Stimulated activated CD8-positive, alpha-beta memory T cell treated with anti-CD3 and anti-CD28 coated beads, Interleukin-12 subunit alpha, Interleukin-12 subunit beta, amount 100 ng/mL, for 4 hours (primary cell): ENCODE data around the gene FAM161B.
"Not testable (repeated sequence)": the region's sequence is repeated elsewhere in the genome, so short reads cannot be mapped to it uniquely, and the experiment has no call there.

Experiments
- DNase-seq: peaks from one replicate; pipeline ENCODE4 v3.0.0-alpha.2; 2020; ENCODE audit warnings: low read depth

FAM161B gene, protein sequence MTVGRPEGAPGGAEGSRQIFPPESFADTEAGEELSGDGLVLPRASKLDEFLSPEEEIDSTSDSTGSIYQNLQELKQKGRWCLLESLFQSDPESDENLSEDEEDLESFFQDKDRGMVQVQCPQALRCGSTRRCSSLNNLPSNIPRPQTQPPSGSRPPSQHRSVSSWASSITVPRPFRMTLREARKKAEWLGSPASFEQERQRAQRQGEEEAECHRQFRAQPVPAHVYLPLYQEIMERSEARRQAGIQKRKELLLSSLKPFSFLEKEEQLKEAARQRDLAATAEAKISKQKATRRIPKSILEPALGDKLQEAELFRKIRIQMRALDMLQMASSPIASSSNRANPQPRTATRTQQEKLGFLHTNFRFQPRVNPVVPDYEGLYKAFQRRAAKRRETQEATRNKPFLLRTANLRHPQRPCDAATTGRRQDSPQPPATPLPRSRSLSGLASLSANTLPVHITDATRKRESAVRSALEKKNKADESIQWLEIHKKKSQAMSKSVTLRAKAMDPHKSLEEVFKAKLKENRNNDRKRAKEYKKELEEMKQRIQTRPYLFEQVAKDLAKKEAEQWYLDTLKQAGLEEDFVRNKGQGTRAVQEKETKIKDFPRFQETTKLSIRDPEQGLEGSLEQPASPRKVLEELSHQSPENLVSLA

GRCh38 chr14:73949752-73950734 lies at the start of gene FAM161B, which contains the start of gene COQ6:
FAM161B (minus strand) TSS chr14:73950094; CDS start chr14:73950026, 68 bp downstream.
COQ6 (plus strand) TSS chr14:73950302; CDS start chr14:73950333, 31 bp downstream.
- peak; percentile 76 for DNase-seq

DNA sequence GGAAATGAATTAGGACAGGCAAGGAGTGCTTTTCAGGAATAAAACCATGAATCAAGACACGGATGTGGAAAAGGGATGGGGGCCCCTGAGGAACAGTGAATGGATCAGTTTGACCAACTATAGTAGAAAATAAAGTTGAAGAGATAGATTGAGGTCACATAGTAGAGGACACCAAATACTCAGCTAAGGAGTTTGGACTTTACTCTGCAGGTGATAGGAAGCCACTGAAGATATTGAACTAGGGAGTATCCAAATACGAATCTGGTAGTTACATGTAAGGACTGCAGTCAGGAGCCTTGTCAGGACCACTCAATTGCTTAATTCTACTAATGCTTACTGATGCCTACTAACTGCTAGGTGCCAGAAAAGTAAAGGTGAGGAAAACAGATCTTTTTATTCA lies 48.8 kb upstream of the FAM161B start:
- DNase-seq, result no peak

GRCh38 chr14:73997944-73998447 lies 48.1 kb upstream of the FAM161B start:
- no peak for DNase-seq

DNA sequence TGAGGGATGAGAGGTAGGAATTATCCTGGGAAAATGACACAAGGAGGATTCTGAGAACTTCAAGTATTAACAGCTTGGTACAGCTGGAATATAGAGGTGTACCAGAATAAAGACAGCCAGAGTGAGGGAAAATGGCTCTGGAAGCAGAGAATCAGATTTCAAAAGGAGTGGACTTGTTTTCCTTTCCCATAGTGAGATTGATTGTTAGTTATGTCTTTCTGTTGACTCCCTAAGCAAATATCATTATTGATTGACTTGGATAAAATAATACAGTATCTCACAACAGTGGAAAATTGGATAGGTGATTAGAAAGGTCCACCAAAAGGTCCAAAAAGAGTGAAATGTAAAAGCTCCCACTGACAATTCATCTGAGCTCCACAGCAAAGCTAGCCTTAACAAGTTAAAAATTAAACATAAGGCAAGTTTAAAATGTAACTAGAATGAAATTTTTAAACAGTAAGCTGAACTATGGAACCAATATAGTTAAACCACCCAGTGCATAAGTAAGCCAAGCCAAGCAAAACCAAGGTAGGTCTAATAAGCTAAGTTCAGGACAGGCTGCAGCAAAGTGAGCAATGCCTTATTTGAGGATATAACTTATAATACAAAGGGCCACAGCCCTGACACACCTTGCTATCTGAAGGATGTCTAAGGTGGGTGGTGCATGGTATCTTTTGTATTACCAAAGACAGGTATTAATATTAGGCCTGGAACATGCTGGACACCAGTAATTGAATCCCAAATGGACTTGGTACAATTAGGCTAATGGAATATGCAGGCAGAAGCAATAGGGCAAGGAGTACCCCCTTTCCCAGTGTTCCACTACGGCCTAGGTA lies 47.4 kb upstream of the FAM161B start:
- no peak for DNase-seq

- no peak for DNase-seq
Measured at GRCh38 chr14:73996731-73997107, 46.8 kb upstream of the FAM161B start.

DNA sequence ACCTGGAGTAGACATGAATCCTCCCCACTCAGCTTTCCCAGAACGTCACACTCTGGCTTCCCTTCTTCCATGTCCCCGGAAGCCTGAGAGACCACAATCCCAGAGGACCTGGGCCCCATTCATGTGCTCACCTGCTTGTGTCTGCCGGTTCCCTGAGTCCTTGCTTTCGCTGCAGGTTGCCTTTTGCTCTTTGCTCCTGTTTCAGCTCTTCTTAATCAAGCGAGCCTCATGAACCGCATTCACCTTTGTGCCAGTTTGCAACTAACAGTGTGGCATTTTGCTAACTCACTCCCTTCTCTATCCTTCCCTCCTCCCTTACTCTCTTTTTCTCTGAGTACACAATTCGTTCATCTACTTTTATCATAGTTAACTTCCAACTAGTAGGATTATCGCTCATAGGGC lies 46.1 kb upstream of the FAM161B start:
- no peak for DNase-seq

DNA sequence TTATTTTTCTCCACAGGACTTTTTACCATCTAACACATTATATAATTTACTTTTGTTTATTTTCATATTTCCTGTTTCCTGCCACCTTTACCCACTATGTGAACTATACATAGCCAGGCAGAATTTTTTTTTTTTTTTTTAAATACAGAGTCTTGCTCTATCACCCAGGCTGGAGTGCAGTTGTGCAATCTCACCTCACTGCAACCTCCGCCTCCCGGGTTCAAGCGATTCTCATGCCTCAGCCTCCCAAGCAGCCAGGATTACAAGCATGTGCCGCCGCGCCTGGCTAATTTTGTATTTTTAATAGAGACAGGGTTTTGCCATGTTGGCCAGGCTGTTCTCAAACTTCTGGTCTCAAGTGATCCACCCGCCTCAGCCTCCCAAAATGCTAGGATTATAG lies 45.0 kb upstream of the FAM161B start:
- DNase-seq, result not testable (repeated sequence)

- DNase-seq, result no peak
Measured at GRCh38 chr14:73991092-73991491, 41.2 kb upstream of the FAM161B start.

- DNase-seq, result not testable (repeated sequence)
Measured at GRCh38 chr14:73988656-73989055, 38.8 kb upstream of the FAM161B start.

DNA sequence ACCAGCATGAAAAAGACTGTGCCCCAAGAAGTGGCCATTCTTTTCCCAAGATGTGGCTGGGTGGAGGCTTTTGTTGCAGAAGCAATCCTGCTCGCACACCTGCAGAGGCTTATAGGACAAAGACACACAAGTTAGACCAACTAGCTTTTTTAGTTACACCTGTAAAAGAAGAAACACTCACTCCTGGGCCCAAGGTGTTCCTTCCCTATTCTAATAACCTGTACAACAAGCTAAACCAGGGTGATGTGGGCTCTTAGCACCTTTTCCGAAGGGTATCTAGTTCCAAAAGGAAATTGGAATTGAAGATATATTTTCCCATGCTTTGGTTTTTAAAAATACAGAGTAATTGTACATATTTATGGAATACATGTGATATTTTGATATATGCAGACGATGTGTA lies 38.2 kb upstream of the FAM161B start:
- DNase-seq, result no peak

GRCh38 chr14:73977896-73978295 lies 28.0 kb upstream of the FAM161B start:
- DNase-seq, result no peak

DNA sequence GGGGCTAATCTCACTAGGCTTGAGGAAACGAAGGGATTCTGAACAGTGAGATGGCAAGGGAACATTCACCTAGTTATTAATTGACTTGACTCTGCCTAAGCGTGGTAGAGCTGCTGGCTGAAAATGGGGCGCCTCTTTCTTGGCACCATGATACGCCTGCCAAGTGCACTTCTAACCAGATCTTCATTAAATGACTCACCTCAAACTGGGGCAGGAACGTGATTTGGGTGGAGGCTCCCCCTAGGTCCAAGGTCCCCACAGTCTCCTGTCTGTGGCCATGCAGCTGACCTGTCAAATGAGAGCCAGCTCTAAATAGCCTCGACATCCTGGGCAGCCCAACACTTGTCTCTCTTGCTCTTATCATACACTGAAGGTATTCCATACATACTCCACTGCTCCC lies 26.2 kb upstream of the FAM161B start:
- no peak for DNase-seq

GRCh38 chr14:73973497-73973896 lies 23.6 kb upstream of the FAM161B start:
- no peak for DNase-seq

GRCh38 chr14:73968885-73969284 lies 19.0 kb upstream of the FAM161B start:
- DNase-seq, result no peak

DNA sequence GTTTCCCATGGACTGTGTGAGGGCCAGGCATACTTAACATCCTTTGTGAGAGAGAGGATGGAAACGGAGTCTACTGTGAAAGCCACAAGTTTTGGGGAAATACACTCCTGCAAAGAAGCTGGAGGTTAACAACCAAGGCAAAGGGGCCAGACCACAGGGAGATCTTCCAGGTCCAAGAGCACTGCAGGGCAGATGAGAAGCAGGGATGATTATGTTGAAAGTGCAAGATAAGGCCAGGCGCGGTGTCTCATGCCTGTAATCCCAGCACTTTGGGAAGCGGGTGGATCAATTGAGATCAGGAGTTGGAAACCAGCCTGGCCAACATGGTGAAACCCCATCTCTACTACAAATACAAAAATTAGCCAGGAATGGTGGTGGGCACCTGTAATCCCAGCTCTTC lies 15.3 kb upstream of the FAM161B start:
- DNase-seq, result no peak

DNA sequence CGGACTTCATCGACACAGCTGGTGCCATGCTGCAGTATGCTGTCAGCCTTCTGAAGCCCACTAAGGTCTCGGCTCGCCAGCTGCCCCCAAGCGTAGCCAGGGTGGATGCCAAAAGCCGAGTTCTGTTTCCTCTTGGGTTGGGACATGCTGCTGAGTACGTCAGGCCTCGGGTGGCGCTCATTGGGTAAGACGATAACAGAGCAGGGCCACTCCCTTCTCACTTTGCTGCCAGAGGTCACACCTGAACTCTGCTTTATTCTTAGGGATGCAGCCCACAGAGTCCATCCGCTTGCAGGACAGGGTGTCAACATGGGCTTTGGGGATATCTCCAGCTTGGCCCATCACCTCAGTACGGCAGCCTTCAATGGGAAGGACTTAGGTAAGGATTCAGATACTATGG lies 11.3 kb upstream of the FAM161B start:
- no peak for DNase-seq

DNA sequence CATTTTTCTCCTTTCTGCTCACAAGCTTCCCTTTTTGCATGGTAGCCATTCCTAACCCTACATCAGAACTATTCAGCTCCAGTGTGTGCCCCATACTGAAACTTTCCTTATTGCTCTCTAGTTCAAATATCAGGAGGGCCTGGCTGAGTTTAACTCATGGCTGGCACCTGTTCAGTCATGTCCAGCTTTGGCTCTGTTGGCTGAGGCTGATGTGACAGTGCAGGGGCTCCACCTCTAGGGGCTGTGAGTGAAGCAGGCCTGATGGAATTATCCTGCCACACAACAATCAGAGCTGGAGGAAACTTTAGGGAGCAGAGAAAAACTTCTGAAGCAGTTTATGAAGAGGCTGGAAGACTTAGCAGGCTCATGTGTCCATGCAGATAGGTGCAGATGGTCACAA lies 8.7 kb upstream of the FAM161B start:
- no peak for DNase-seq

DNA sequence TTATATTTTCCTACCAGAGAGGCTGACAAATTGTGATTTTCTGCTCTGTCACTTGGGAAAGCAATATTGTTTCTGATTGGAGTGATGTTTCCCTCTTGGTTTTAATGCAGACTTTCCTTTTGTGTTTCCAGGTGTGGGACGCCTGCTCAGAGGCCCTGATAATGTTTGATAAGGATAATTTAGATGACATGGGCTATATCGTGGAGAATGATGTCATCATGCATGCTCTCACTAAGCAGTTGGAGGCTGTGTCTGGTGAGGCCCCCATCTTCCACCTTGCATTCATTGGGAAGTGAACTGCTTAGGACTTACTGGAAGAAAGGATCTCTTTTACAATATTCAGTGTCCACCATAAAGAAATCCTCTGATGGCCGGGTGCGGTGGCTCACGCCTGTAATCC lies 5.8 kb upstream of the FAM161B start:
- DNase-seq, result no peak

GRCh38 chr14:73953731-73954130 lies 3.8 kb upstream of the FAM161B start:
- no peak for DNase-seq

DNA sequence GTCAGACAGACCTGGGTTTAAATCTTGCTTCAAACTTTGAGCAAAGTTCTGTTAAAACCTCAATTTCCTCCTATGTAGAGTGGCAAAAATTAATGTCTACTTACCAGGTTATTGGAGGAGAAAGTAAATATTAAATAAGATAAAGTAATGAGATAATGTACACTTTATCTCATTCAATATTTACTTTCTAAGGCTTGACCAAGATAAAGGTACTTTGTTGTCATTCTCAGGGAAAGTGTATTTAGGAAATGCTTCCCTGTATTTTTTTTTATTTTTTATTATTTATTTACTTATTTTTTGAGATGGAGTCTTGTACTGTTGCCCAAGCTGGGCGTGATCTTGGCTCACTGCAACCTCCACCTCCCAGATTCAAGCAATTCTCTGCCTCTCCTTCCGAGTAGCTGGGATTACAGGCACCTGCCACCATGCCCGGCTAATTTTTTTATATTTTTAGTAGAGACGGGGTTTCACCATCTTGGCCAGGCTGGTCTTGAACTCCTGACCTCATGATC lies 4.7 kb downstream of the FAM161B start:
- no peak for DNase-seq
